ENCODE measurements around the gene CDK5.

The CDK5 gene

GRCh38 chr7:151057506-151057988 is at the start of gene CDK5:
Gene CDK5, minus strand, starts transcription at chr7:151057897. Its CDS starts 49 bp downstream, at chr7:151057848.
- peak; percentile 16 for DNase-seq

- DNase-seq: no peak
Observed at GRCh38 chr7:151104411-151105235, 46.9 kb upstream of the CDK5 start.

- no peak for DNase-seq
Observed at GRCh38 chr7:151103973-151104372, 46.3 kb upstream of the CDK5 start.

- DNase-seq: no peak
Observed at GRCh38 chr7:151102991-151103390, 45.3 kb upstream of the CDK5 start.

- DNase-seq: no peak
Observed at GRCh38 chr7:151101621-151102396, 44.1 kb upstream of the CDK5 start.

GRCh38 chr7:151100921-151101320 is 43.2 kb upstream of the CDK5 start:
- no peak for DNase-seq

- no peak for DNase-seq
Observed at GRCh38 chr7:151099486-151100211, 42.0 kb upstream of the CDK5 start.

- DNase-seq: no peak
Observed at GRCh38 chr7:151095828-151096475, 38.3 kb upstream of the CDK5 start.

- no peak for DNase-seq
Observed at GRCh38 chr7:151095123-151095797, 37.6 kb upstream of the CDK5 start.

GRCh38 chr7:151094675-151095074 is 37.0 kb upstream of the CDK5 start:
- DNase-seq: no peak

GRCh38 chr7:151093748-151094147 is 36.1 kb upstream of the CDK5 start:
- no peak for DNase-seq

GRCh38 chr7:151091988-151092387 is 34.3 kb upstream of the CDK5 start:
- no peak for DNase-seq

GRCh38 chr7:151091431-151091830 is 33.7 kb upstream of the CDK5 start:
- DNase-seq: no peak

- DNase-seq: no peak
Observed at GRCh38 chr7:151091003-151091402, 33.3 kb upstream of the CDK5 start.

GRCh38 chr7:151089893-151090730 is 32.4 kb upstream of the CDK5 start:
- DNase-seq: no peak

- no peak for DNase-seq
Observed at GRCh38 chr7:151088856-151089699, 31.4 kb upstream of the CDK5 start.

GRCh38 chr7:151088019-151088855 is 30.5 kb upstream of the CDK5 start:
- DNase-seq: no peak

GRCh38 chr7:151087245-151088018 is 29.7 kb upstream of the CDK5 start:
- DNase-seq: peak; percentile 27
